HCT116 (cell line): ENCODE measurements around the gene GAS2. TPM values are rescaled to one million over a fixed set of nuclear protein-coding genes. Genes with fewer than 3 reads are reported as not detected.

ENCODE experiments used
- ATAC-seq: fragments of 200-7000 bp; cut with Tn5 transposase; 2 replicates; pipeline ENCODE4 v1.9.1; 2020; ENCODE audit warnings: mild to moderate bottlenecking, moderate library complexity
- BruUV-seq: library from RNA; stranded (reverse); fragments of 400-500 nt; replicated peaks from 2 replicates; lab custom pipeline; 2021; lab: Mats Ljungman, UMichigan
- CTCF ChIA-PET: fragments of 300-600 bp; sonication (Branson Sonifier 250); formaldehyde crosslinking; loops from one replicate; lab custom pipeline; 2021; ENCODE audit warnings: antibody characterized with exemption; lab: Charles Lee
- POLR2A ChIA-PET: fragments of 300-600, 350-600 bp; sonication (Branson Sonifier 250); formaldehyde crosslinking; loops from one replicate; lab custom pipeline; 2021; ENCODE audit warnings: antibody characterized with exemption; lab: Charles Lee
- RAD21 ChIA-PET, 2 experiments: fragments of 300-600 bp; sonication (Branson Sonifier 250); formaldehyde crosslinking; loops; one replicate each; lab custom pipeline; 2023; ENCODE audit warnings: low total read pairs in 2 of 2; ENCODE audit not compliant: uncharacterized antibody in 2 of 2, unreplicated experiment in 2 of 2, low non-redundant PET in 1 of 2; lab: Charles Lee
- DNase-seq: peaks from one replicate; pipeline ENCODE4 v3.0.0-alpha.2; 2010; ENCODE audit warnings: low read depth, low spot score
- H2AFZ ChIP-seq: fragments of 200-600 bp; shearing (Covaris generic), sonication (generic); 2 replicates; pipeline ENCODE4 v1.6.1; 2017; ENCODE audit warnings: low read depth, mixed run types, mixed read lengths, antibody characterized with exemption, low read length; ENCODE audit not compliant: poor library complexity, severe bottlenecking
- H3K27ac ChIP-seq: 2 replicates; pipeline ENCODE4 v1.5.1; 2012; ENCODE audit warnings: low read depth, low read length
- H3K27me3 ChIP-seq: fragments of 200-600 bp; sonication (generic); 2 replicates; pipeline ENCODE4 v1.6.1; 2016; ENCODE audit warnings: mixed run types, low read length, mixed read lengths; ENCODE audit not compliant: insufficient read depth
- H3K36me3 ChIP-seq, 2 experiments: fragments of 200-500 bp in 1 of 2; fragments of 200-600 bp in 1 of 2; sonication (Bioruptor generic) in 1 of 2; sonication (generic) in 1 of 2; 2 replicates each; pipeline versions ENCODE4 v1.5.1 to v1.6.1; 2014 to 2016; ENCODE audit warnings: low read length in 2 of 2, inconsistent platforms in 1 of 2, mixed read lengths in 1 of 2, mixed run types in 1 of 2; ENCODE audit not compliant: insufficient read depth in 2 of 2, control insufficient read depth in 1 of 2
- H3K4me1 ChIP-seq, 2 experiments: fragments of 200-600 bp in 1 of 2; sonication (generic) in 1 of 2; 2 replicates each; pipeline versions ENCODE4 v1.5.1 to v1.6.1; 2012 to 2017; ENCODE audit warnings: low read length in 2 of 2, inconsistent platforms in 1 of 2, mild to moderate bottlenecking in 1 of 2, mixed read lengths in 1 of 2, mixed run types in 1 of 2, moderate library complexity in 1 of 2; ENCODE audit not compliant: insufficient read depth in 2 of 2, control insufficient read depth in 1 of 2
- H3K4me2 ChIP-seq: fragments of 200-600 bp; sonication (generic); 2 replicates; pipeline ENCODE4 v1.6.1; 2017; ENCODE audit warnings: mixed run types, low read length, mixed read lengths
- H3K4me3 ChIP-seq, 2 experiments: fragments of 200-600 bp in 1 of 2; sonication (generic) in 1 of 2; replicated peaks in 1 of 2; 2 replicates each; pipeline ENCODE4 v1.5.1; 2011 to 2016; ENCODE audit warnings: low read length in 2 of 2, control low read depth in 1 of 2, low read depth in 1 of 2, mild to moderate bottlenecking in 1 of 2, mixed read lengths in 1 of 2, mixed run types in 1 of 2
- H3K79me2 ChIP-seq: fragments of 200-600 bp; sonication (generic); 2 replicates; pipeline ENCODE4 v1.6.1; 2017; ENCODE audit warnings: mild to moderate bottlenecking, mixed run types, low read length, moderate library complexity, mixed read lengths; ENCODE audit not compliant: insufficient read depth
- H3K9ac ChIP-seq: fragments of 200-600 bp; sonication (generic); 2 replicates; pipeline ENCODE4 v1.6.1; 2016; ENCODE audit warnings: low read length, mixed read lengths
- H3K9me2 ChIP-seq: fragments of 200-600 bp; sonication (generic), shearing (Covaris generic); 2 replicates; pipeline ENCODE4 v1.6.1; 2017; ENCODE audit warnings: mixed run types, mild to moderate bottlenecking, moderate library complexity; ENCODE audit not compliant: insufficient read depth
- H3K9me3 ChIP-seq, 2 experiments: fragments of 200-500 bp in 1 of 2; fragments of 200-600 bp in 1 of 2; sonication (Bioruptor generic) in 1 of 2; sonication (generic) in 1 of 2; 2 replicates each; pipeline ENCODE4 v1.6.1; 2014 to 2017; ENCODE audit warnings: low read length in 2 of 2, mixed read lengths in 2 of 2, inconsistent platforms in 1 of 2, low read depth in 1 of 2, mild to moderate bottlenecking in 1 of 2, mixed run types in 1 of 2, moderate library complexity in 1 of 2; ENCODE audit not compliant: control insufficient read depth in 1 of 2, insufficient read depth in 1 of 2
- H4K20me1 ChIP-seq: fragments of 200-600 bp; sonication (generic), shearing (Covaris generic); 2 replicates; pipeline ENCODE4 v1.6.1; 2017; ENCODE audit warnings: mixed run types, mild to moderate bottlenecking, moderate library complexity; ENCODE audit not compliant: insufficient read depth
- CBX3 ChIP-seq: IDR thresholded peaks from 2 replicates; pipeline ENCODE4 v1.6.1; 2012; ENCODE audit warnings: low read depth
- CEBPB ChIP-seq: IDR thresholded peaks from 2 replicates; pipeline ENCODE4 v1.6.1; 2012; ENCODE audit warnings: low read depth
- ELF1 ChIP-seq: IDR thresholded peaks from 2 replicates; pipeline ENCODE4 v1.6.1; 2012; ENCODE audit warnings: low read depth, borderline replicate concordance
- EZH2 ChIP-seq: fragments of 200-600 bp; sonication (generic); IDR thresholded peaks from 2 replicates; pipeline ENCODE4 v1.6.1; 2017; ENCODE audit warnings: antibody characterized with exemption, mixed run types
- EZH2phosphoT487 ChIP-seq: fragments of 200-600 bp; IDR thresholded peaks from 2 replicates; pipeline ENCODE4 v1.6.1; 2018; ENCODE audit warnings: antibody characterized with exemption, borderline replicate concordance
- FOSL1 ChIP-seq: IDR thresholded peaks from 2 replicates; pipeline ENCODE4 v1.6.1; 2012; ENCODE audit warnings: low read depth
- POLR2A ChIP-seq: IDR thresholded peaks from 2 replicates; pipeline ENCODE4 v1.7.0; 2011; ENCODE audit warnings: borderline replicate concordance; ENCODE audit not compliant: insufficient read depth, insufficient read length; ENCODE audit errors: extremely low read depth
- POLR2AphosphoS5 ChIP-seq: IDR thresholded peaks from 2 replicates; pipeline ENCODE4 v1.6.1; 2011; ENCODE audit warnings: mild to moderate bottlenecking, low read depth, low read length, moderate library complexity
- RAD21 ChIP-seq: IDR thresholded peaks from 2 replicates; pipeline ENCODE4 v1.6.1; 2012; ENCODE audit warnings: low read depth, mild to moderate bottlenecking
- SIN3A ChIP-seq: IDR thresholded peaks from 2 replicates; pipeline ENCODE4 v1.6.1; 2012; ENCODE audit warnings: low read depth
- SRF ChIP-seq: IDR thresholded peaks from 2 replicates; pipeline ENCODE4 v1.6.1; 2012; ENCODE audit warnings: low read depth
- TCF7L2 ChIP-seq: IDR thresholded peaks from 2 replicates; pipeline ENCODE4 v1.7.0; 2011; ENCODE audit warnings: borderline replicate concordance, inconsistent platforms; ENCODE audit not compliant: insufficient read depth, insufficient read length; ENCODE audit errors: extremely low read depth
- YY1 ChIP-seq: IDR thresholded peaks from 2 replicates; pipeline ENCODE4 v1.6.1; 2011; ENCODE audit warnings: low read length, low read depth, moderate library complexity, mild to moderate bottlenecking; ENCODE audit not compliant: insufficient replicate concordance; ENCODE audit errors: extremely low read depth
- ZNF274 ChIP-seq: fragments of 200-500 bp; sonication (Bioruptor generic); IDR thresholded peaks from 2 replicates; pipeline ENCODE4 v1.6.1; 2014; ENCODE audit warnings: mild to moderate bottlenecking, low read depth, low read length, inconsistent platforms
- intact Hi-C: fragments of 100-400 bp; cut with micrococcal nuclease; formaldehyde crosslinking; loops from 2 replicates; pipeline ENCODE4 v1.10.0; 2022
- total RNA-seq: library from RNA; stranded (reverse); gene quantifications from one replicate; pipeline ENCODE4 v1.2.1, GENCODE V29; 2021; ENCODE audit not compliant: unreplicated experiment
- TF ChIP-seq, protein P1 (sequence below): IDR thresholded peaks from 2 replicates; pipeline ENCODE4 v1.6.1; 2012
- TF ChIP-seq, protein P2 (sequence below): IDR thresholded peaks from 2 replicates; pipeline ENCODE4 v1.6.1; 2012
- TF ChIP-seq, protein P3 (sequence below): IDR thresholded peaks from 2 replicates; pipeline ENCODE4 v1.6.1; 2012; ENCODE audit warnings: low read depth

GAS2 gene
- total RNA-seq, 1 experiment from 2014 or later: not detected

DNA sequence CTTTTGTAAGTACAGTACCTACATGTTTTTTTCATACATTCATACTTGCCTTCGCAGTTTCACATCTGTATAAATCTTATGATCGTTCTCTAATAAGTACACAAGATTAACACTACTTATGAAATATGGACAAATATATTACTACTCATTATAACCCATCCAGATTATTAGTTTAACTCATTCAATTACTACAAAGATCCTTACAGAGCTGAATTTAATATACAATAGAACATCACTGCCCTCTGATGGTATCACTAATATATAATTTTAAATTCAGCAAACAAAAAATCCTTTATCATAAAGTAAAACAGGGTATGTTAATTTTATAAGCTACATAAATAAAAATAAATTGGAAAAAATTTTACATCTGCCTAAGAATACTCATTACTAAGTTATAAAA is 155.8 kb downstream of the GAS2 start:
- H3K27ac ChIP-seq: no peak overlapping the region
- H3K4me3 ChIP-seq: no peak overlapping the region
- no peak for DNase-seq
- H3K36me3 ChIP-seq: peaks cover 0 to 2% of the 10 kb centered on the region in 2 experiments; a peak in 1 of 4 replicates
- no peaks in the 10 kb centered on the region for H3K4me1 ChIP-seq
- ChIA-PET POLR2A (no interaction called here), RAD21 (interaction anchor here in 1 of 2 experiments (0.9 kb wide), 1 partner anchor 30 kb away, joined by 3 read pairs; no protein-coding TSS in a partner anchor)
- H3K9me3 ChIP-seq: no peaks in the 10 kb centered on the region
- no TSS peak for BruUV-seq
- intact Hi-C loops: no loop called here
- H3K79me2 ChIP-seq: no peaks in the 10 kb centered on the region
- H3K27me3 ChIP-seq: no peaks in the 10 kb centered on the region
- H3K9ac ChIP-seq: no peak overlapping the region
- TF ChIP-seq, protein P1, sequence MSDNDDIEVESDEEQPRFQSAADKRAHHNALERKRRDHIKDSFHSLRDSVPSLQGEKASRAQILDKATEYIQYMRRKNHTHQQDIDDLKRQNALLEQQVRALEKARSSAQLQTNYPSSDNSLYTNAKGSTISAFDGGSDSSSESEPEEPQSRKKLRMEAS: no peak
- TF ChIP-seq POLR2A (no peak), POLR2AphosphoS5 (no peak), CEBPB (no peak)
- TF ChIP-seq, all 23 proteins: peak for 0
- no peak for ATAC-seq
- CTCF ChIA-PET: interaction anchor here (1.0 kb wide), 1 partner anchor 30 kb away, joined by 3 read pairs; no protein-coding TSS in a partner anchor
- no peaks in the 10 kb centered on the region for H4K20me1 ChIP-seq
- H3K4me2 ChIP-seq: no peak overlapping the region
- H3K9me2 ChIP-seq: no peaks in the 10 kb centered on the region
- H2AFZ ChIP-seq: no peak overlapping the region

DNA sequence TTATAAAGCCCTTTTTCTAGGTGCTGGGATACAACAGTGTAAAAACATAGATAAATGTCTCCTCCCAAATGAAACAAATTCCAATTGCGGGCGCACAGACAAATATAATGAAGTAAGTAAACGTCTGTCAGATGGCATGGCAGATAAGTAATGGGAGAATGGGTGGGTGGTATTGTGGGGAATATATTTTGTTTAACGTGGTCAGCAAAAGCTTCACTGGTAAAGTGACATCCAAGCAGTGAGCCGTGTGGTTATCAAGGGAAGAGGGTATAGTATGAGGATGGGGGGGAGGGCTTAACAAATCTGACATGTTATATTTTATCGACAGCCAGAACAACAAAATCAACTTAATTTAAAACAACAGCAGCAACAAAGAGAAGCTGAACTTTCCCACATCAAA is 162.0 kb downstream of the GAS2 start:
- Histone ChIP-seq H3K9me2 (no peaks in the 10 kb centered on the region), H3K4me2 (peak overlapping the region; percentile 89), H3K36me3 (no peaks in the 10 kb centered on the region; a peak in 1 of 4 replicates), H3K4me3 (peak overlapping the region; percentile 73 to 81), H2AFZ (peak overlapping the region; percentile 70), H3K9ac (peak overlapping the region; percentile 68; the same call in 1 of the 2 replicates), H3K79me2 (peaks cover 4% of the 10 kb centered on the region; the same call in 1 of the 2 replicates), H3K27ac (no peak overlapping the region), H3K9me3 (no peaks in the 10 kb centered on the region), H3K27me3 (no peaks in the 10 kb centered on the region), H4K20me1 (no peaks in the 10 kb centered on the region), H3K4me1 (peaks cover 0 to 26% of the 10 kb centered on the region in 2 experiments; a peak in 3 of 4 replicates)
- CTCF ChIA-PET: interaction anchor here (1.5 kb wide), 1 partner anchor 23 kb away, joined by 4 read pairs; no protein-coding TSS in a partner anchor
- BruUV-seq: no TSS peak
- RAD21 ChIA-PET: no interaction called here
- ATAC-seq (no peak), DNase-seq (no peak)
- POLR2A ChIA-PET: interaction anchor here (1.4 kb wide), 1 partner anchor 36 kb away, joined by 6 read pairs; no protein-coding TSS in a partner anchor
- intact Hi-C loops: no loop called here
- TF ChIP-seq ELF1 (no peak), POLR2AphosphoS5 (no peak), POLR2A (no peak), TCF7L2 (no peak), ZNF274 (no peak), FOSL1 (no peak), CBX3 (no peak), SRF (no peak), YY1 (no peak), SIN3A (no peak), CEBPB (no peak), EZH2phosphoT487 (no peak), RAD21 (no peak), EZH2 (no peak)
- TF ChIP-seq, protein P1: no peak
- TF ChIP-seq, protein P2, sequence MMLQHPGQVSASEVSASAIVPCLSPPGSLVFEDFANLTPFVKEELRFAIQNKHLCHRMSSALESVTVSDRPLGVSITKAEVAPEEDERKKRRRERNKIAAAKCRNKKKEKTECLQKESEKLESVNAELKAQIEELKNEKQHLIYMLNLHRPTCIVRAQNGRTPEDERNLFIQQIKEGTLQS: no peak
- TF ChIP-seq, protein P3, sequence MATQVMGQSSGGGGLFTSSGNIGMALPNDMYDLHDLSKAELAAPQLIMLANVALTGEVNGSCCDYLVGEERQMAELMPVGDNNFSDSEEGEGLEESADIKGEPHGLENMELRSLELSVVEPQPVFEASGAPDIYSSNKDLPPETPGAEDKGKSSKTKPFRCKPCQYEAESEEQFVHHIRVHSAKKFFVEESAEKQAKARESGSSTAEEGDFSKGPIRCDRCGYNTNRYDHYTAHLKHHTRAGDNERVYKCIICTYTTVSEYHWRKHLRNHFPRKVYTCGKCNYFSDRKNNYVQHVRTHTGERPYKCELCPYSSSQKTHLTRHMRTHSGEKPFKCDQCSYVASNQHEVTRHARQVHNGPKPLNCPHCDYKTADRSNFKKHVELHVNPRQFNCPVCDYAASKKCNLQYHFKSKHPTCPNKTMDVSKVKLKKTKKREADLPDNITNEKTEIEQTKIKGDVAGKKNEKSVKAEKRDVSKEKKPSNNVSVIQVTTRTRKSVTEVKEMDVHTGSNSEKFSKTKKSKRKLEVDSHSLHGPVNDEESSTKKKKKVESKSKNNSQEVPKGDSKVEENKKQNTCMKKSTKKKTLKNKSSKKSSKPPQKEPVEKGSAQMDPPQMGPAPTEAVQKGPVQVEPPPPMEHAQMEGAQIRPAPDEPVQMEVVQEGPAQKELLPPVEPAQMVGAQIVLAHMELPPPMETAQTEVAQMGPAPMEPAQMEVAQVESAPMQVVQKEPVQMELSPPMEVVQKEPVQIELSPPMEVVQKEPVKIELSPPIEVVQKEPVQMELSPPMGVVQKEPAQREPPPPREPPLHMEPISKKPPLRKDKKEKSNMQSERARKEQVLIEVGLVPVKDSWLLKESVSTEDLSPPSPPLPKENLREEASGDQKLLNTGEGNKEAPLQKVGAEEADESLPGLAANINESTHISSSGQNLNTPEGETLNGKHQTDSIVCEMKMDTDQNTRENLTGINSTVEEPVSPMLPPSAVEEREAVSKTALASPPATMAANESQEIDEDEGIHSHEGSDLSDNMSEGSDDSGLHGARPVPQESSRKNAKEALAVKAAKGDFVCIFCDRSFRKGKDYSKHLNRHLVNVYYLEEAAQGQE: no peak
